Measurements from ENCODE around the gene MRFAP1L1. TPM values are rescaled to one million over a fixed set of nuclear protein-coding genes. Genes with fewer than 3 reads are reported as not detected.
"Not testable (repeated sequence)": the region's sequence is repeated elsewhere in the genome, so short reads cannot be mapped to it uniquely, and the experiment has no call there.

MRFAP1L1 gene
- total RNA-seq: 10 to 100 TPM; 38.2 to 50.7 (median 41.3) TPM
- 10 to 100 TPM; 69.9 to 77.2 TPM for polyA plus RNA-seq
- long read RNA-seq, donor 1, transcript MRFAP1L1-202 (1 exons, 2,127 nt): minor isoform, 5 of 55 reads
- long read RNA-seq, donor 1, transcript MRFAP1L1-201 (2 exons, 1,593 nt): major isoform, 42 of 55 reads
- long read RNA-seq, donor 1, partial matches to known transcripts: 0 of 55 reads
- long read RNA-seq, donor 1, other reads (novel, unspliced or antisense): 8 of 55 reads
- long read RNA-seq, donor 2, transcript MRFAP1L1-202 (1 exons, 2,127 nt): minor isoform, 28 of 340 reads
- long read RNA-seq, donor 2, transcript MRFAP1L1-201 (2 exons, 1,593 nt): major isoform, 275 of 340 reads
- long read RNA-seq, donor 2, partial matches to known transcripts: 0 of 340 reads
- long read RNA-seq, donor 2, other reads (novel, unspliced or antisense): 37 of 340 reads
- long read RNA-seq, donor 3, transcript MRFAP1L1-201 (2 exons, 1,593 nt): major isoform, 43 of 55 reads
- long read RNA-seq, donor 3, transcript MRFAP1L1-202 (1 exons, 2,127 nt): minor isoform, 5 of 55 reads
- long read RNA-seq, donor 3, partial matches to known transcripts: 0 of 55 reads
- long read RNA-seq, donor 3, other reads (novel, unspliced or antisense): 7 of 55 reads

- TF ChIP-seq POLR2A (IDR thresholded peaks at IDR 0.05) (peak in 1 of 2 donors; percentile 43), CTCF (IDR thresholded peaks at IDR 0.05) (peak in 3 of 12 donors; percentile 6 to 28 (median 16))
- intact Hi-C loops (cut with DNase I): loop anchor here in 7 of 10 donors (1.0 to 10.0 kb wide), 5 partner anchors 35 to 275 kb away; partner anchors contain the start of gene MRFAP1 (in 7 of the 7)
- peak; percentile 97 to 98 (median 98) for DNase-seq
- Histone ChIP-seq H3K36me3 (peaks cover 0 to 23% (median 11%) of the 10 kb centered on the region in 9 donors), H3K27ac (peak within 1 kb of the TSS; percentile 70 to 95 (median 86)), H3K27me3 (no peaks in the 10 kb centered on the region), H3K4me1 (peaks cover 0 to 53% (median 43%) of the 10 kb centered on the region in 12 donors), H3K9me3 (no peaks in the 10 kb centered on the region), H3K4me3 (peak within 1 kb of the TSS; percentile 63 to 97 (median 88))
- WGBS, 4 donors: 0 to 1% (median 0%) methylated on average over 70 to 72 of the region's 72 CpGs
- peak; percentile 82 to 92 (median 88) for ATAC-seq
Measured at GRCh38 chr4:6709230-6710114, at the start of gene MRFAP1L1. Gene MRFAP1L1, minus strand, starts transcription at chr4:6709865. Its CDS starts 236 bp downstream, at chr4:6709629.

- 66 to 81% (median 75%) methylated on average over 4 of the region's 4 CpGs for WGBS, 4 donors
- Histone ChIP-seq H3K4me1 (no peaks in the 10 kb centered on the region), H3K36me3 (no peaks in the 10 kb centered on the region), H3K27ac (no peak overlapping the region), H3K27me3 (no peaks in the 10 kb centered on the region), H3K9me3 (no peaks in the 10 kb centered on the region), H3K4me3 (no peak overlapping the region)
- no peak for DNase-seq
- intact Hi-C loops (cut with DNase I): no loop called here
- TF ChIP-seq POLR2A (IDR thresholded peaks at IDR 0.05) (no peak), CTCF (IDR thresholded peaks at IDR 0.05) (no peak)
- no peak for ATAC-seq
Measured at GRCh38 chr4:6758728-6759127, 49.1 kb upstream of the MRFAP1L1 start.

- H3K9me3 ChIP-seq; H3K4me3 ChIP-seq; intact Hi-C loops (cut with DNase I); ATAC-seq; H3K36me3 ChIP-seq; H3K27ac ChIP-seq; H3K27me3 ChIP-seq; DNase-seq: not testable (repeated sequence)
- WGBS, 4 donors: 46 to 78% (median 68%) methylated on average over 2 to 4 of the region's 6 CpGs
- H3K4me1 ChIP-seq: peaks cover 0 to 17% (median 0%) of the 10 kb centered on the region in 12 donors
Measured at GRCh38 chr4:6756345-6756744, 46.7 kb upstream of the MRFAP1L1 start.

- no peak for TF ChIP-seq CTCF (IDR thresholded peaks at IDR 0.05)
- WGBS, 4 donors: 84 to 90% (median 85%) methylated on average over 5 of the region's 5 CpGs
- Histone ChIP-seq H3K9me3 (no peaks in the 10 kb centered on the region), H3K4me1 (peaks cover 0 to 22% (median 0%) of the 10 kb centered on the region in 12 donors), H3K36me3 (no peaks in the 10 kb centered on the region), H3K4me3 (no peak overlapping the region), H3K27ac (no peak overlapping the region), H3K27me3 (no peaks in the 10 kb centered on the region)
- ATAC-seq: peak in 2 of 4 donors; percentile 16 to 29
- DNase-seq: no peak
- intact Hi-C loops (cut with DNase I): no loop called here
Measured at GRCh38 chr4:6755088-6755753, 45.6 kb upstream of the MRFAP1L1 start.

Measured in heart left ventricle (tissue), 16 donors.